Liver (tissue), 3 donors: Measurements from ENCODE around the gene TEX10.

ENCODE experiments used
- RAD21 ChIP-seq, 2 donors: IDR thresholded peaks; 2 replicates each; pipeline ENCODE4 v1.6.1; 2016; ENCODE audit warnings: antibody characterized with exemption in 2 of 2, mild to moderate bottlenecking in 2 of 2
- YY1 ChIP-seq: IDR thresholded peaks from 2 replicates; pipeline ENCODE4 v1.6.1; 2016; ENCODE audit warnings: antibody characterized with exemption, mild to moderate bottlenecking
- TF ChIP-seq, protein P1 (sequence below): IDR thresholded peaks from 2 replicates; pipeline ENCODE4 v1.6.1; 2016; ENCODE audit warnings: antibody characterized with exemption
- TF ChIP-seq, protein P2 (sequence below): fragments of 150-350 bp; IDR thresholded peaks from 2 replicates; pipeline ENCODE4 v1.5.1; 2017; ENCODE audit warnings: improper control_type of control experiment, low read depth, low read length; ENCODE audit not compliant: missing input control
- TF ChIP-seq, protein P3 (sequence below): IDR thresholded peaks from 2 replicates; pipeline ENCODE4 v1.6.1; 2016; ENCODE audit warnings: antibody characterized with exemption
- donor health status: healthy.
- donor health status: healthy.

DNA sequence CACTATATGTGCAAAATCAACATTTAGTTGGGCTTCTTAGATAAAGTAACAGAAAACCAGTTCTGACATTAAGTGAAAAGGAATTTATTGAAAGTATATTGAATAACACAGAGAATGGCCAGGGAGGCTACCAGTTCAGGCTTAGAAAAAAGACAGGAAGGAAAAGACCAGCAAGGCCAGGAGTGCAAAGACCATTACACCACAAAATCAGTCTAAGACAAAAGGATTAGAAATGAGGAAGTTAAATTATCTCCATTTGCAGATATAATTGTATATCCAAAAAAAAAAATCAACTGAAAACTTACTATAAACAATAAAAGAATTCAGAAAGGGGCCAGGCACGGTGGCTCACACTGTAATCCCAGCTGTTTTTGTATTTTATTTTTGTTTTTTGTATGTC is 4.8 kb upstream of the TEX10 start:
- TF ChIP-seq, protein P1, sequence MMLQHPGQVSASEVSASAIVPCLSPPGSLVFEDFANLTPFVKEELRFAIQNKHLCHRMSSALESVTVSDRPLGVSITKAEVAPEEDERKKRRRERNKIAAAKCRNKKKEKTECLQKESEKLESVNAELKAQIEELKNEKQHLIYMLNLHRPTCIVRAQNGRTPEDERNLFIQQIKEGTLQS: no peak
- TF ChIP-seq, protein P2, sequence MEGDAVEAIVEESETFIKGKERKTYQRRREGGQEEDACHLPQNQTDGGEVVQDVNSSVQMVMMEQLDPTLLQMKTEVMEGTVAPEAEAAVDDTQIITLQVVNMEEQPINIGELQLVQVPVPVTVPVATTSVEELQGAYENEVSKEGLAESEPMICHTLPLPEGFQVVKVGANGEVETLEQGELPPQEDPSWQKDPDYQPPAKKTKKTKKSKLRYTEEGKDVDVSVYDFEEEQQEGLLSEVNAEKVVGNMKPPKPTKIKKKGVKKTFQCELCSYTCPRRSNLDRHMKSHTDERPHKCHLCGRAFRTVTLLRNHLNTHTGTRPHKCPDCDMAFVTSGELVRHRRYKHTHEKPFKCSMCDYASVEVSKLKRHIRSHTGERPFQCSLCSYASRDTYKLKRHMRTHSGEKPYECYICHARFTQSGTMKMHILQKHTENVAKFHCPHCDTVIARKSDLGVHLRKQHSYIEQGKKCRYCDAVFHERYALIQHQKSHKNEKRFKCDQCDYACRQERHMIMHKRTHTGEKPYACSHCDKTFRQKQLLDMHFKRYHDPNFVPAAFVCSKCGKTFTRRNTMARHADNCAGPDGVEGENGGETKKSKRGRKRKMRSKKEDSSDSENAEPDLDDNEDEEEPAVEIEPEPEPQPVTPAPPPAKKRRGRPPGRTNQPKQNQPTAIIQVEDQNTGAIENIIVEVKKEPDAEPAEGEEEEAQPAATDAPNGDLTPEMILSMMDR: no peak
- TF ChIP-seq YY1: no peak
- TF ChIP-seq, protein P3, sequence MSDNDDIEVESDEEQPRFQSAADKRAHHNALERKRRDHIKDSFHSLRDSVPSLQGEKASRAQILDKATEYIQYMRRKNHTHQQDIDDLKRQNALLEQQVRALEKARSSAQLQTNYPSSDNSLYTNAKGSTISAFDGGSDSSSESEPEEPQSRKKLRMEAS: no peak
- TF ChIP-seq RAD21 (IDR thresholded peaks at IDR 0.05): no peak
